Suppressor macrophage treated with lipopolysaccharide for 4 hours (primary cell): ENCODE data around the gene EPSTI1.

ENCODE experiments used
- DNase-seq: peaks from one replicate; pipeline ENCODE4 v3.0.0-alpha.2; 2020

EPSTI1 gene

GRCh38 chr13:42836930-42837690, 154.9 kb downstream of the EPSTI1 start:
- DNase-seq: no peak
